Peyer's patch (tissue), 4 donors: ENCODE data around the gene FOXL2NB.

Experiments used
- POLR2A ChIP-seq, 2 donors: fragments of 450-650 bp; IDR thresholded peaks; one replicate each; pipeline ENCODE4 v1.5.1; 2017; ENCODE audit warnings: antibody characterized with exemption in 2 of 2, mild to moderate bottlenecking in 2 of 2, moderate library complexity in 2 of 2
- TF ChIP-seq, protein P1 (sequence below), 6 experiments: fragments of 450-650 bp in 4 of 6; fragments of 200-600 bp in 2 of 6; sonication (generic) in 1 of 6; IDR thresholded peaks; one replicate each; pipeline ENCODE4 v1.5.1; 2017 to 2019; ENCODE audit warnings: antibody characterized with exemption in 6 of 6, mild to moderate bottlenecking in 3 of 6, moderate library complexity in 1 of 6

DNA sequence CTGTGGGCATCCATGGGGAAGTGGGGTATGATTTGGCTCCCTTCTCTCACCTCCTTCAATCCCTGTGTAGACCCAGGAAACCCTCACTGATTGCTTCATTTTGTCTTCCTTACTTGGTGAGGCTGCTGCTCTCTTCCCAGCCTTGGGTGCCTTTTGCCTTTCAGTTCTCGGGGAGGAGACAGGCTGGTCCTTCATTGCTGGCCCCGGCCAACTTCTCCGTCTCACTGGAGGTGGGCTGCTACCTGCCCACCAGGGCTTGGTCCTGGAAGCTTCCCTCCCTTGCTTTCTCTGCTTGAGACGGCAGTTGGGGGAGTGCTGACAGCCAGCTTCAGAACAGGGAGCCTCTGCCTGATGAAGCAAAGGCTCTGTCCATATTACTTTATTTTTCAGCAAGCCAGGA is 4.7 kb upstream of the FOXL2NB start:
- TF ChIP-seq, protein P1, sequence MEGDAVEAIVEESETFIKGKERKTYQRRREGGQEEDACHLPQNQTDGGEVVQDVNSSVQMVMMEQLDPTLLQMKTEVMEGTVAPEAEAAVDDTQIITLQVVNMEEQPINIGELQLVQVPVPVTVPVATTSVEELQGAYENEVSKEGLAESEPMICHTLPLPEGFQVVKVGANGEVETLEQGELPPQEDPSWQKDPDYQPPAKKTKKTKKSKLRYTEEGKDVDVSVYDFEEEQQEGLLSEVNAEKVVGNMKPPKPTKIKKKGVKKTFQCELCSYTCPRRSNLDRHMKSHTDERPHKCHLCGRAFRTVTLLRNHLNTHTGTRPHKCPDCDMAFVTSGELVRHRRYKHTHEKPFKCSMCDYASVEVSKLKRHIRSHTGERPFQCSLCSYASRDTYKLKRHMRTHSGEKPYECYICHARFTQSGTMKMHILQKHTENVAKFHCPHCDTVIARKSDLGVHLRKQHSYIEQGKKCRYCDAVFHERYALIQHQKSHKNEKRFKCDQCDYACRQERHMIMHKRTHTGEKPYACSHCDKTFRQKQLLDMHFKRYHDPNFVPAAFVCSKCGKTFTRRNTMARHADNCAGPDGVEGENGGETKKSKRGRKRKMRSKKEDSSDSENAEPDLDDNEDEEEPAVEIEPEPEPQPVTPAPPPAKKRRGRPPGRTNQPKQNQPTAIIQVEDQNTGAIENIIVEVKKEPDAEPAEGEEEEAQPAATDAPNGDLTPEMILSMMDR (IDR thresholded peaks at IDR 0.05), result no peak
- no peak for TF ChIP-seq POLR2A (IDR thresholded peaks at IDR 0.05)
